Panc1 (cell line): ENCODE data around the gene CHRM2. TPM values are rescaled to one million over a fixed set of nuclear protein-coding genes. Genes with fewer than 3 reads are reported as not detected.
A peak's percentile ranks its signal among the peaks of the same experiment; 100 is the strongest.

Source experiments
- ATAC-seq: fragments of 200-7000 bp; cut with Tn5 transposase; 2 replicates; pipeline ENCODE4 v1.9.1; 2020; ENCODE audit warnings: mild to moderate bottlenecking, moderate library complexity
- BruUV-seq: library from RNA; stranded (reverse); fragments of 400-500 nt; replicated peaks from 2 replicates; lab custom pipeline; 2021; lab: Mats Ljungman, UMichigan
- CTCF ChIA-PET: fragments of 300-600 bp; sonication (Branson Sonifier 250); formaldehyde crosslinking; loops from one replicate; lab custom pipeline; 2022; ENCODE audit warnings: antibody characterized with exemption; lab: Charles Lee
- POLR2A ChIA-PET: fragments of 300-600 bp; sonication (Branson Sonifier 250); formaldehyde crosslinking; loops from one replicate; lab custom pipeline; 2022; ENCODE audit warnings: antibody characterized with exemption; lab: Charles Lee
- DNase-seq: peaks from one replicate; pipeline ENCODE4 v3.0.0-alpha.2; 2010; ENCODE audit warnings: low read depth, low spot score
- H3K27ac ChIP-seq: 2 replicates; pipeline ENCODE4 v1.5.1; 2011; ENCODE audit warnings: mild to moderate bottlenecking, low read length, inconsistent platforms
- H3K27me3 ChIP-seq: fragments of 200-500 bp; sonication (Bioruptor generic); 2 replicates; pipeline ENCODE4 v1.6.0; 2014; ENCODE audit warnings: low read length, inconsistent platforms; ENCODE audit not compliant: control insufficient read depth, insufficient read depth
- H3K36me3 ChIP-seq: fragments of 200-500 bp; sonication (Bioruptor generic); 2 replicates; pipeline ENCODE4 v1.5.1; 2014; ENCODE audit warnings: inconsistent platforms, mild to moderate bottlenecking, low read length, moderate library complexity; ENCODE audit not compliant: control insufficient read depth, insufficient read depth
- H3K4me1 ChIP-seq: 2 replicates; pipeline ENCODE4 v1.5.1; 2011; ENCODE audit warnings: inconsistent platforms, mild to moderate bottlenecking, low read length, moderate library complexity; ENCODE audit not compliant: control insufficient read depth, insufficient read depth
- H3K4me3 ChIP-seq, 2 experiments: 2 replicates each; pipeline ENCODE4 v1.5.1; 2011 to 2012; ENCODE audit warnings: low read depth in 2 of 2, low read length in 2 of 2, mild to moderate bottlenecking in 2 of 2, inconsistent platforms in 1 of 2, moderate library complexity in 1 of 2
- H3K9me3 ChIP-seq: fragments of 200-500 bp; sonication (Bioruptor generic); 2 replicates; pipeline ENCODE4 v1.5.1; 2014; ENCODE audit warnings: low read depth, mild to moderate bottlenecking, inconsistent platforms, low read length, moderate library complexity; ENCODE audit not compliant: control insufficient read depth, insufficient read depth
- CTCF ChIP-seq: fragments of 450-650 bp; IDR thresholded peaks from 2 replicates; pipeline ENCODE4 v1.5.1; 2017; ENCODE audit warnings: mild to moderate bottlenecking
- POLR2AphosphoS5 ChIP-seq: IDR thresholded peaks from 2 replicates; pipeline ENCODE4 v1.6.1; 2012; ENCODE audit warnings: mild to moderate bottlenecking, low read depth, low read length, moderate library complexity
- REST ChIP-seq, 2 experiments: IDR thresholded peaks; 2 replicates each; pipeline ENCODE4 v1.6.1; 2011 to 2012; ENCODE audit warnings: low read depth in 2 of 2, control low read depth in 1 of 2, low read length in 1 of 2, mild to moderate bottlenecking in 1 of 2, moderate library complexity in 1 of 2; ENCODE audit not compliant: insufficient read depth in 1 of 2
- SIN3A ChIP-seq: IDR thresholded peaks from 2 replicates; pipeline ENCODE4 v1.6.1; 2012; ENCODE audit warnings: low read depth, mild to moderate bottlenecking, low read length, moderate library complexity, borderline replicate concordance; ENCODE audit not compliant: insufficient read depth
- TCF7L2 ChIP-seq: IDR thresholded peaks from 2 replicates; pipeline ENCODE4 v1.6.1; 2011; ENCODE audit warnings: mild to moderate bottlenecking, low read depth, low read length, inconsistent platforms
- in situ Hi-C: cut with HindIII; loops from 2 replicates; pipeline ENCODE4 v1.10.0; 2016; ENCODE audit warnings: low sequenced_read_pairs, low pct_unique_long_range_greater_than_20kb
- intact Hi-C: fragments of 100-400 bp; cut with micrococcal nuclease; formaldehyde crosslinking; loops from one replicate; pipeline ENCODE4 v1.10.0; 2022; ENCODE audit not compliant: unreplicated experiment
- total RNA-seq: library from RNA; stranded (reverse); gene quantifications from one replicate; pipeline ENCODE4 v1.2.1, GENCODE V29; 2021; ENCODE audit not compliant: unreplicated experiment

Gene CHRM2
- total RNA-seq, 1 experiment from 2014 or later: not detected

- BruUV-seq: no TSS peak
- Histone ChIP-seq H3K27me3 (no peaks in the 10 kb centered on the region), H3K4me3 (no peak overlapping the region), H3K4me1 (no peaks in the 10 kb centered on the region), H3K36me3 (no peaks in the 10 kb centered on the region), H3K27ac (no peak overlapping the region), H3K9me3 (no peaks in the 10 kb centered on the region)
- in situ Hi-C loops: no loop called here
- DNase-seq (no peak), ATAC-seq (no peak)
- ChIA-PET POLR2A (no interaction called here), CTCF (no interaction called here)
- intact Hi-C loops: no loop called here
- no peak for TF ChIP-seq CTCF
- no peak for TF ChIP-seq SIN3A
- TF ChIP-seq POLR2AphosphoS5: no peak
- TF ChIP-seq TCF7L2: no peak
- no peak for TF ChIP-seq REST (IDR thresholded peaks at IDR 0.05; ENCODE audit: insufficient read depth in 1 of 2, low read depth in 2 of 2, low read length in 1 of 2)
These were observed 84.9 kb downstream of the CHRM2 start for GRCh38 chr7:136953386-136953785.

GRCh38 chr7:136956232-136956631 is 87.8 kb downstream of the CHRM2 start:
- in situ Hi-C loops (no loop called here), intact Hi-C loops (no loop called here)
- DNase-seq (peak; percentile 27), ATAC-seq (no peak)
- H3K36me3 ChIP-seq: no peaks in the 10 kb centered on the region
- TF ChIP-seq POLR2AphosphoS5 (no peak), TCF7L2 (no peak), SIN3A (no peak), CTCF (no peak), REST (IDR thresholded peaks at IDR 0.05; ENCODE audit: insufficient read depth in 1 of 2, low read depth in 2 of 2, low read length in 1 of 2) (no peak)
- H3K4me3 ChIP-seq: no peak overlapping the region
- H3K4me1 ChIP-seq: no peaks in the 10 kb centered on the region
- no peaks in the 10 kb centered on the region for H3K27me3 ChIP-seq
- no peaks in the 10 kb centered on the region for H3K9me3 ChIP-seq
- CTCF ChIA-PET: no interaction called here
- BruUV-seq: no TSS peak
- POLR2A ChIA-PET: no interaction called here
- no peak overlapping the region for H3K27ac ChIP-seq
